ENCODE results near the gene ERBIN. TPM values are rescaled to one million over a fixed set of nuclear protein-coding genes. Genes with fewer than 3 reads are reported as not detected.
A peak's percentile ranks its signal among the peaks of the same experiment; 100 is the strongest.

ERBIN gene
- total and polyA plus RNA-seq, 4 experiments from 2014 or later, result 30.6 to 98.7 (median 72.2) TPM

DNA sequence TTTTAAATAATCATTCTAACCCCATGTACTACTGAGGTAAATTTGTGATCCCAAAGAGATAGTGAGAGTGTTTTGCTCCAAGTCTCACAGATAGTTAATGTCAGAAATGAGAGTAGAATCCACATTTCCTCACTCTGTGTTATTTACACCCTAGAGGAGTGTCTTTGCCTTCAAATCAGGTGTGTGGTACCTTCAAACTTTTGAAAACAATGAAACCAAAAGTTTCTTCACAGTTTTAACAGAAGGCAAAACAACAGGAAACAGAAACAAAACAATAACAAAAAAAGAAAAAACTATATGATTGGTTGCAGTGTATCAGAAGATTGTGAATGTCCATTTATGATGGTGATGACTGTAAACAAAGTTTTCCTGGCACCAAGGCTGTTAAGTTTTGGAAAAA lies 85.9 kb downstream of the ERBIN start:
- peaks cover 20 to 50% (median 46%) of the 10 kb centered on the region in 4 donors for H3K4me1 Mint-ChIP-seq
- H3K27ac Mint-ChIP-seq, result peak overlapping the region in 6 of 7 donors; percentile 43 to 78 (median 72)
- no peaks in the 10 kb centered on the region for H3K27me3 Mint-ChIP-seq
- H3K4me3 Mint-ChIP-seq, result no peak overlapping the region
- intact Hi-C loops (cut with micrococcal nuclease), result no loop called here
- peaks cover 19 to 40% of the 10 kb centered on the region in 2 donors for H3K36me3 Mint-ChIP-seq
- Histone ChIP-seq H3K27ac (ENCODE audit: low read depth, low read length) (no peak overlapping the region), H3K4me3 (ENCODE audit: low read length in 2 of 2) (no peak overlapping the region), H3K36me3 (ENCODE audit: insufficient read depth, low read length) (peaks cover 4% of the 10 kb centered on the region), H3K4me1 (ENCODE audit: insufficient read depth, low read length) (peaks cover 41% of the 10 kb centered on the region), H3K9me3 (ENCODE audit: control insufficient read depth in 1 of 2, low read length in 2 of 2) (no peaks in the 10 kb centered on the region), H3K27me3 (ENCODE audit: insufficient read depth, low read length) (no peaks in the 10 kb centered on the region)
- ChIA-PET CTCF (ENCODE audit: partially characterized antibody) (interaction anchor here (1.4 kb wide), 1 partner anchor 251 kb away, joined by 3 read pairs; no protein-coding TSS in a partner anchor), POLR2A (ENCODE audit: partially characterized antibody) (no interaction called here)
- H3K9me3 Mint-ChIP-seq, result no peaks in the 10 kb centered on the region
- DNase-seq, result no peak

DNA sequence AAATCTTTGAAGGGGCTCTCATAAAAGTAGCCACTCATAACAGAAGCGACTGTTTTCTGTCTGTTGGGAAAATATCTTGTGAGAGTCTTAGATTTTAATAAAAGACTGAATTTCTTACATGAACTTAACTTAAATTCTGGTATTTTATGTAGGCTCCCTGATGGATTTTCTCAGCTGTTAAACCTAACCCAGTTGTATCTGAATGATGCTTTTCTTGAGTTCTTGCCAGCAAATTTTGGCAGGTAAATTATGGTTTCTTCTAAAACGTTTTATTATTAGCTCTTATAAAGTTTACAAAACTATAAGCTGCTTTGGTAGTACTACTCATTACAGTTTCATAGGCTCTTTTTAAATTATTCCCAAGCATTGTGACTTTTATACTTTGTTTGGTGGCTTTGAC lies 87.0 kb downstream of the ERBIN start:
- Histone ChIP-seq H3K36me3 (ENCODE audit: insufficient read depth, low read length) (peaks cover 4% of the 10 kb centered on the region), H3K27me3 (ENCODE audit: insufficient read depth, low read length) (no peaks in the 10 kb centered on the region), H3K9me3 (ENCODE audit: control insufficient read depth in 1 of 2, low read length in 2 of 2) (no peaks in the 10 kb centered on the region), H3K27ac (ENCODE audit: low read depth, low read length) (no peak overlapping the region), H3K4me1 (ENCODE audit: insufficient read depth, low read length) (peaks cover 49% of the 10 kb centered on the region), H3K4me3 (ENCODE audit: low read length in 2 of 2) (no peak overlapping the region)
- no peak for DNase-seq
- peaks cover 19 to 40% of the 10 kb centered on the region in 2 donors for H3K36me3 Mint-ChIP-seq
- intact Hi-C loops (cut with micrococcal nuclease), result no loop called here
- peaks cover 24 to 52% (median 49%) of the 10 kb centered on the region in 4 donors for H3K4me1 Mint-ChIP-seq
- peak overlapping the region in 4 of 7 donors; percentile 10 to 79 (median 28) for H3K27ac Mint-ChIP-seq
- H3K4me3 Mint-ChIP-seq, result no peak overlapping the region
- ChIA-PET CTCF (ENCODE audit: partially characterized antibody) (interaction anchor here (1.4 kb wide), 1 partner anchor 252 kb away, joined by 3 read pairs; no protein-coding TSS in a partner anchor), POLR2A (ENCODE audit: partially characterized antibody) (no interaction called here)
- no peaks in the 10 kb centered on the region for H3K27me3 Mint-ChIP-seq
- no peaks in the 10 kb centered on the region for H3K9me3 Mint-ChIP-seq

- Mint-ChIP-seq H3K4me3 (no peak overlapping the region), H3K36me3 (peaks cover 19 to 39% of the 10 kb centered on the region in 2 donors), H3K27me3 (no peaks in the 10 kb centered on the region), H3K27ac (peak overlapping the region in 2 of 7 donors; percentile 25 to 31), H3K4me1 (peaks cover 25 to 51% (median 49%) of the 10 kb centered on the region in 4 donors), H3K9me3 (no peaks in the 10 kb centered on the region)
- Histone ChIP-seq H3K4me1 (ENCODE audit: insufficient read depth, low read length) (peaks cover 45% of the 10 kb centered on the region), H3K36me3 (ENCODE audit: insufficient read depth, low read length) (peaks cover 4% of the 10 kb centered on the region), H3K9me3 (ENCODE audit: control insufficient read depth in 1 of 2, low read length in 2 of 2) (no peaks in the 10 kb centered on the region), H3K27me3 (ENCODE audit: insufficient read depth, low read length) (no peaks in the 10 kb centered on the region), H3K27ac (ENCODE audit: low read depth, low read length) (no peak overlapping the region), H3K4me3 (ENCODE audit: low read length in 2 of 2) (no peak overlapping the region)
- CTCF ChIA-PET (ENCODE audit: partially characterized antibody), result no interaction called here
- POLR2A ChIA-PET (ENCODE audit: partially characterized antibody), result no interaction called here
- intact Hi-C loops (cut with micrococcal nuclease), result no loop called here
- DNase-seq, result no peak
Measured at GRCh38 chr5:66013906-66014305, 87.5 kb downstream of the ERBIN start.

- POLR2A ChIA-PET (ENCODE audit: partially characterized antibody), result no interaction called here
- peak overlapping the region in 3 of 7 donors; percentile 25 to 31 (median 31) for H3K27ac Mint-ChIP-seq
- CTCF ChIA-PET (ENCODE audit: partially characterized antibody), result no interaction called here
- H3K27me3 Mint-ChIP-seq, result no peaks in the 10 kb centered on the region
- H3K9me3 ChIP-seq (ENCODE audit: control insufficient read depth in 1 of 2, low read length in 2 of 2), result no peaks in the 10 kb centered on the region
- intact Hi-C loops (cut with micrococcal nuclease), result no loop called here
- no peaks in the 10 kb centered on the region for H3K27me3 ChIP-seq (ENCODE audit: insufficient read depth, low read length)
- peaks cover 30% of the 10 kb centered on the region for H3K4me1 ChIP-seq (ENCODE audit: insufficient read depth, low read length)
- H3K4me1 Mint-ChIP-seq, result peaks cover 18 to 45% (median 39%) of the 10 kb centered on the region in 4 donors
- DNase-seq, result no peak
- H3K27ac ChIP-seq (ENCODE audit: low read depth, low read length), result no peak overlapping the region
- peaks cover 4% of the 10 kb centered on the region for H3K36me3 ChIP-seq (ENCODE audit: insufficient read depth, low read length)
- no peak overlapping the region for H3K4me3 Mint-ChIP-seq
- H3K36me3 Mint-ChIP-seq, result peaks cover 19 to 37% of the 10 kb centered on the region in 2 donors
- no peak overlapping the region for H3K4me3 ChIP-seq (ENCODE audit: low read length in 2 of 2)
- no peaks in the 10 kb centered on the region for H3K9me3 Mint-ChIP-seq
Measured at GRCh38 chr5:66015196-66015960, 89.0 kb downstream of the ERBIN start.

- POLR2A ChIA-PET (ENCODE audit: partially characterized antibody), result interaction anchor here (1.6 kb wide), 1 partner anchor 96 kb away, joined by 10 read pairs; the partner anchor contains the start of gene ERBIN
- peaks cover 21 to 35% of the 10 kb centered on the region in 2 donors for H3K36me3 Mint-ChIP-seq
Measured at GRCh38 chr5:66021585-66021984, 95.2 kb downstream of the ERBIN start.

GRCh38 chr5:66039296-66039695 lies 112.9 kb downstream of the ERBIN start:
- peaks cover 60 to 72% of the 10 kb centered on the region in 2 donors for H3K36me3 Mint-ChIP-seq
- ChIA-PET CTCF (ENCODE audit: partially characterized antibody) (no interaction called here), POLR2A (ENCODE audit: partially characterized antibody) (no interaction called here)
- peaks cover 42% of the 10 kb centered on the region for H3K36me3 ChIP-seq (ENCODE audit: insufficient read depth, low read length)
- no peaks in the 10 kb centered on the region for H3K27me3 ChIP-seq (ENCODE audit: insufficient read depth, low read length)
- no peaks in the 10 kb centered on the region for H3K9me3 Mint-ChIP-seq
- no peaks in the 10 kb centered on the region for H3K9me3 ChIP-seq (ENCODE audit: control insufficient read depth in 1 of 2, low read length in 2 of 2)
- intact Hi-C loops (cut with micrococcal nuclease), result no loop called here
- no peak overlapping the region for H3K27ac ChIP-seq (ENCODE audit: low read depth, low read length)
- peaks cover 11 to 30% (median 22%) of the 10 kb centered on the region in 4 donors for H3K4me1 Mint-ChIP-seq
- H3K27ac Mint-ChIP-seq, result no peak overlapping the region
- DNase-seq, result no peak
- H3K4me1 ChIP-seq (ENCODE audit: insufficient read depth, low read length), result no peaks in the 10 kb centered on the region
- H3K27me3 Mint-ChIP-seq, result peaks cover 0 to 2% of the 10 kb centered on the region in 2 donors
- H3K4me3 ChIP-seq (ENCODE audit: low read length in 2 of 2), result no peak overlapping the region
- H3K4me3 Mint-ChIP-seq, result no peak overlapping the region

More at GRCh38 chr5:66021585-66021984, 95.2 kb downstream of the ERBIN start:
- H3K27ac ChIP-seq (ENCODE audit: low read depth, low read length), result no peak overlapping the region
- H3K27ac Mint-ChIP-seq, result peak overlapping the region in 1 of 7 donors; percentile 28
- H3K36me3 ChIP-seq (ENCODE audit: insufficient read depth, low read length), result peaks cover 12% of the 10 kb centered on the region
- no peak overlapping the region for H3K4me3 ChIP-seq (ENCODE audit: low read length in 2 of 2)
- no peaks in the 10 kb centered on the region for H3K9me3 Mint-ChIP-seq
- CTCF ChIA-PET (ENCODE audit: partially characterized antibody), result interaction anchor here (0.7 to 0.9 kb wide), 2 partner anchors 9 to 1218 kb away, joined by 3 read pairs; no protein-coding TSS in a partner anchor
- intact Hi-C loops (cut with micrococcal nuclease), result no loop called here
- no peaks in the 10 kb centered on the region for H3K9me3 ChIP-seq (ENCODE audit: control insufficient read depth in 1 of 2, low read length in 2 of 2)
- H3K4me3 Mint-ChIP-seq, result no peak overlapping the region
- no peaks in the 10 kb centered on the region for H3K27me3 Mint-ChIP-seq
- peaks cover 11% of the 10 kb centered on the region for H3K4me1 ChIP-seq (ENCODE audit: insufficient read depth, low read length)
- no peak for DNase-seq
- peaks cover 9 to 26% (median 24%) of the 10 kb centered on the region in 4 donors for H3K4me1 Mint-ChIP-seq
- no peaks in the 10 kb centered on the region for H3K27me3 ChIP-seq (ENCODE audit: insufficient read depth, low read length)

DNA sequence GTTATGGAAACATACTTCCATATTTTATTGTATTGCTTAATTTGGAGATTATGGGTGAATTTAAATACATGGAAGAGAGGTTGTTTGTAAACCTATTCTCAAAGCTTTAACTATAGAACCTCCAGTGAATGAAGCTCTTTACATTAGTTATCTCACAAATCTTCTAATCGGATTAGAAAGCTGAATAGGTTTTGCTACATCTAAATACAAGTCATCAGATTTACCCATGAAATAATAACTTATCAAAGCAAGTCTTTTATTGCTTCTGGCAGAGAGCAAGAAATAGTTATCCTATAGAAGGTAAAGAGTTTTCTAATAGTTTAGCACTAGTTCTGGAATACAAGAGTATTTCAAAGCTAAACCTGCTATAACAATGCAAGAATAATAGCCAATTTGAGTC lies 113.3 kb downstream of the ERBIN start:
- no peak overlapping the region for H3K27ac Mint-ChIP-seq
- H3K36me3 ChIP-seq (ENCODE audit: insufficient read depth, low read length), result peaks cover 39% of the 10 kb centered on the region
- POLR2A ChIA-PET (ENCODE audit: partially characterized antibody), result no interaction called here
- H3K27me3 ChIP-seq (ENCODE audit: insufficient read depth, low read length), result no peaks in the 10 kb centered on the region
- no peak overlapping the region for H3K4me3 Mint-ChIP-seq
- peaks cover 61 to 74% of the 10 kb centered on the region in 2 donors for H3K36me3 Mint-ChIP-seq
- no peaks in the 10 kb centered on the region for H3K4me1 ChIP-seq (ENCODE audit: insufficient read depth, low read length)
- H3K9me3 ChIP-seq (ENCODE audit: control insufficient read depth in 1 of 2, low read length in 2 of 2), result no peaks in the 10 kb centered on the region
- CTCF ChIA-PET (ENCODE audit: partially characterized antibody), result no interaction called here
- intact Hi-C loops (cut with micrococcal nuclease), result no loop called here
- H3K27me3 Mint-ChIP-seq, result peaks cover 0 to 2% of the 10 kb centered on the region in 2 donors
- no peaks in the 10 kb centered on the region for H3K9me3 Mint-ChIP-seq
- H3K27ac ChIP-seq (ENCODE audit: low read depth, low read length), result no peak overlapping the region
- peaks cover 11 to 27% (median 20%) of the 10 kb centered on the region in 4 donors for H3K4me1 Mint-ChIP-seq
- H3K4me3 ChIP-seq (ENCODE audit: low read length in 2 of 2), result no peak overlapping the region
- no peak for DNase-seq

Data from CD4-positive, alpha-beta memory T cell (primary cell).